NCI-H1694 treated with DMSO at 0.1 percent for 48 hours (cell line): Measurements from ENCODE around the gene SLC35F4.
"Not testable (repeated sequence)": the region's sequence is repeated elsewhere in the genome, so short reads cannot be mapped to it uniquely, and the experiment has no call there.

Source experiments
- DNase-seq: peaks from one replicate; lab custom pipeline; 2025; lab: John Stamatoyannopoulos, UW

The SLC35F4 gene

DNA sequence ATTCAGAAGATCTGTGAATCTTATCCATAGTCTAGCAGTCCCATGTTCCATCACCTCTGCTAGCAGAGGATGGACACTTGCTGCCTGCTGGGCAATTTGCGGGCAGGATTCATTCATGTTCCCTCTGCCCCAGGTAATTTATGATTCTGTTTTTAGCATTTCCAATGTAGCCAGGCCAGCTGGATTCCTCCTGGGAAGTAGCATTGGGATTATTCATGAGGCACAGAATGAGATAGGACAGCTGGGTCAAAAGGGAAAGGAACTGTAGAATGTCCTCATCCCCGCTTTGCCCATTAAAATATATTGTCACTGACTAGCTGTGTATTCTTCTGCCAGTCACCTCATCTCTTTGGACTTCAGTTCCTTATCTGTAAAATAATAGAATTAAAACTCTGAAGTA lies 68.7 kb downstream of the SLC35F4 start:
- no peak for DNase-seq

DNA sequence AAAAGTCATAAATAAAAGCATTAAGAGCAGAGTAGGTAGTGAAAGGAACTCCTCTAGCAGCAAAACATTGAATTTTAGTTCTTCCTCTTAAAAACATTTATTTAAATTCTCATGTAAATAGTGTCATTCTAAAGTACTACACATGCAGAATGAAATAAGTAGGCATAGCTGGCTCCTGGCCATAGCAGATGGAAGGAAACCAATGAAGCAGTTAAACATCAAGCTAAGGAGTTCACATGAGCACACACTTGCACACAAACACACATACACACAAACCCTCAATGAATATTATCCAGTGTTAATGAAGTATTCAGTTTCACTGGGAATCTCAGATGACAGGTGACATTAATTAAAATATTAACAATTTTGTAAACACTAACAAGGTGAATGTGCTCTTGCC lies 69.3 kb downstream of the SLC35F4 start:
- DNase-seq, result no peak

DNA sequence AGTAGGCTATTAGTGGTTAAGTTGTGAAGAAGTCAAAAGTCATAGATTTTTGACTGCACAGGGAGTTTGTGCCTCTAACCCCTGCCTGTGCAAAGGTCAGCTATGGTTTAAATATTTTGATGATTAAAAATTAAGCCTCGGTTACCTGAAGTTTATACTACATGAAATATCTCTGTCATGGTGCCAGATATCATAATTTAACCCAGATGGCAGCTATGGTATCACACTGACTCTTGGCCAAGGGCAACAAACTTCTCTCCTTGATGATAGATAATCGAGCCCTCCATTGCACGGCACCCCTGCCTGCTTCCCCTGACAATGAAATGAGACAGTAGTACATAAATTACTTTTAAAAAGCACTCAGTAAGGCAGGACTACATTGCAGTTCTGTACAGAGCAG lies 80.8 kb downstream of the SLC35F4 start:
- no peak for DNase-seq

DNA sequence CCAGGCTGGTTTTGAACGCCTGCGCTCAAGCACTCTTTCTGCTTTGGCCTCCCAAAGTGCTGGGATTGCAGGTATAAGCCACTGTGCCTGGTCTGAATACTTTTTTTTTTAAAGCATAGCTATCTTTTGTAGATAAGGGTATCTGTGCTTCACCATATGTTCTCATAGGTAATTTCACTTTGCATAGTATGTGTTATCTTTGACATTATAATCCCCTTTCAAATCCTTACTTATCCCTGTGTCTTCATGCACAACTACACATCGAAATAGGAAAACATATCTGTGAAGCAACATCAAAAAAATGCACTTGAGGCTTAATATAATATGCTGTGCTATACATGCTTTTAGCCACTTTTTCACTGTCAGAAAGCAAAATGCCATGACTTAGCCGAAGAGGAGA lies 94.1 kb downstream of the SLC35F4 start:
- no peak for DNase-seq

DNA sequence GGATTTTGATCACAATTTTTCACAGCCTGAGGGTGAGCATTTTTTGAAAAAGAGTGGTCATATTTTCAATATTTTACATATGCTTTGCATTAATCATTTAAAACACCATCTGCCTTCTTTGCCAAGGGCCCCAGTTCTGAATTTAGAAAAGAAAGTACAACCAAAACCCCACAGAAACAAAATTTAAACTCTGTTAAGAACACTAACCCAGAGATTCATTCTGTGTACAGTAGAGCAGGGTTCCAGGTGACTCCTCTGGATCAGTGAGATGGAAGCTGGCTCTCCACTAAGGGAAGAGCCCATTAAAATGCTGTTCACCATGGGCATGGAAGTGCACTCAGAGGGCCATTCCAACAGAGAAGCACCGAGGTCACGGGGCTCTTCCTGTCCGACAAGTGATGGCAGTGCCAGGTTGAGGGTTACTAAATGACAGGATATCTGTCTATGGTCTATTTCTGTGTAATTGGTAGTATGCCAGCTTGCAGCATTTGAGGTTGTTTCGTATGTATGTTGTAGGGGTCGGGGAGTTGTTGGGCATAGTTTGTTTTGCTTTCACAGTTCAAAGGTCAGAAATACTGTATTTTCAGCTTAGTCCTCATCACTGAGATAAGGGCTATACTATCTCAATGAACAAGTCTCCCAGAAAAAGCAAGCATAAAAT lies 95.9 kb downstream of the SLC35F4 start:
- no peak for DNase-seq

DNA sequence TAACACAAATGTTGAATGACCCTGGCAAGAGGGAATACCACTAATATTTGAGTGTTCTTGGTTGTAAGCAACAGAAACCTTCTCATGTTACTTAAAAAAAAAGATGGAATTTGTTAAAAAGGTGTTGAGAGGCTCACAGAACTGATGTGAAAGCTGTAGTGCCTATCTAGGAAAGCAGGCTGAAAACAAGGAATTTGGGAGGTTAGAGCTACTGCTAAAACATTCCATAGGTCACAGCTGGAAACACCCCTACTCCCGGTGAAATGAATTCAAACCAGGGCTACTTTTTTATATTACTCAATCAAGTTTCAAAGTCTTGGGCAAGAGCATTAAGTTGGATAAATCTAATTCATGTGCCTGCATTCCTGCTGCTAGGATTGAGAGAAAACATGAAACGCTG lies 104.1 kb downstream of the SLC35F4 start:
- no peak for DNase-seq

DNA sequence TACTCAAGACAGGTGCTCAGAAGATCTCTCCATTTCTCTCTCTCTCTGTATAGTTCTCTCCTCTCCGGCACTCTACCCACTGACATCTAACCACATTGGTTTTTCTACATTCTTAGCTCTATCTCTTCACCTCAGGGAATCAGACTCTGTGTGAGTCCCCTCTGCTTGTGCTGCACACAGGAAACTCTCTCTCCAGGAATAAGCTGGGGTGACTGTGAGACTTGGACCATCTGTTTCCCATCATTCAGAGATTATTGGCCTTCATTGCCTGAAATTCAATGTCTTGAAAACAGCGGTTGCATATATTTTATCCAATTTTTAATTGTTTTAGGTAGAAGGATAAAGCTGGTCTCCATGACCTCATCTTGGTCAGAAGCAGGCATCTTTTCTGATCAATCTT lies 105.0 kb downstream of the SLC35F4 start:
- DNase-seq, result no peak

DNA sequence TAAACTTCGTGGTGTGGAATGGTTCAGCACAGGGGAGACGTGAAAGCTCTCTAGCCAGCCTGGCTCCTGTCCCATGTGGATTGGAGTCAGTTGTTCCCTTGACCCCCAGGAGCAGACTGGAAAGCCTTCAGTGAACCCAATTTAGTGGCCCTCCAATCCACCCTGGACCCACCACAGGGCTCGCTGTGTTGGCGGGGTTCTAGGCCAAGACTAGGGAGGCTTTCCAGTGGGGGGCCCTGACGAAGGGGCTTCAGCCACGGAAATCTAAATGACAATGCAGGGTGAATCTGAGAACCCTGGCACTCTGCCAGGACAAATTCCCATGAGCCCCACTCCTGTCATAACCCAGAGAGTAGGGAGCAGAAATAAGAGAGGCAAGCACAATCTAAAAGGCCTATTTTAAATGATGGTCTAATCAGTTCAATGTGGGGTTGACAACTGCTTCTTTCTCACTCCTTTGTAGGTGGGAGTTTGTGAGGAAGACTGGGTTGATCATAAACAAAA lies 110.8 kb downstream of the SLC35F4 start:
- no peak for DNase-seq

DNA sequence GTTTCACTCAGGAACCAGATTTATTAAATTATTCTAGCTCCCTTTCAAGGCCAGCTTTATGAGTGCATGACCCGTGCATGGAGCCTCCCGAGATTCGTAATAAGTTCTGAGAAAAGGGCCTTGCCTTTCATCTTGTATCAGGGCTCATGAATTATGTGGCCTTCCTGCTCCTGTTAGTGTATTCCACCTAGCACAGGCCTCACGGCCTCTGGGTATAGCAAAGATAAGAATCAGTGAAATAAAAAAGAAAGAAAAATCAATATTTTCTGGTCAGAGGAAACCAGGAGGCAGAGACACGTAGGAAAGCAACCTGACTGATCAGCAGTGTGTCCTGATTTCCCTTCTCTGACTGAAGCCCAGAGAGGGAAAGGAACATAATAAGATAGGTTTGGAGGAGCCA lies 111.4 kb downstream of the SLC35F4 start:
- no peak for DNase-seq

DNA sequence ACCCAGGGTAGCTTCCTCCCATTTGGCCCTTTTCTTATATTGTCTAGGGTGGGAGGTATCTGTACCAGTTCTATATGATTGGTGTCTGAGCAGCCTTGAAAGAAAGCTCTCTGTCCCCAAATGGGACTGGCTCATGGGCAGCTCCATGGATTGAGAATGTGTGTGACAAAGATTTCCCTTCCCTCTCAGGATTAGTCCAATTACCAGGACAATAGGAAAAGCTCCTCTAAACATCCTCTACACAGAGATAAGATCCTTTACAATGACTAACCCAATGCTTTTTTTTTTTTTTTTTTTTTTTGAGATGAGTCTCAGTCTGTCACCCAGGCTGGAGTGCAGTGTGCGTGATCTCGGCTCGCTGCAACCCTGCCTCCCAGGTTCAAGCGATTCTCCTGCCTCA lies 112.1 kb downstream of the SLC35F4 start:
- DNase-seq, result no peak

DNA sequence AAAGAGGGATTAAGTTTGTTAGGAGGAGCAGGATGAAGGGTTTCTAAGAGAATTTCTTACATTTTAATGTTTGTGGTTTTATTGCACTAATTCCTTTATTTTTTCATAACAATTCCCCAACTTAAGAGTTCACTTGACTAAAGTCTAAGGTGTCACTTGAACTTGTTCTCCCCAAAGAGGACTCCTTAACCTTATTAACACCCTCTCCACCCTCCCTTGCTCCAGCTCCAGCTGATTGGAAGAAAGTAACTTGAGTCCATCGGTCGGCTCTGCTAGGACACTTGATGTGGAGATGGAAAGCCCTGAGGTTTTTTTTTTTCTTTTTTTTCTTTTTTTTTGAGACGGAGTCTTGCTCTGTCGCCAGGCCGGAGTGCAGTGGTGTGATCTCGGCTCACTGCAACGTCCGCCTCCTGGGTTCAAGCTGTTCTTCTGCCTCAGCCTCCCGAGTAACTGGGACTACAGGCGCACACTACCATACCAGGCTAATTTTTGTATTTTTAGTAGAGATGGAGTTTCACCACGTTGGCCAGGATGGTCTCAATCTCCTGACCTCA lies 113.7 kb downstream of the SLC35F4 start:
- DNase-seq, result not testable (repeated sequence)

DNA sequence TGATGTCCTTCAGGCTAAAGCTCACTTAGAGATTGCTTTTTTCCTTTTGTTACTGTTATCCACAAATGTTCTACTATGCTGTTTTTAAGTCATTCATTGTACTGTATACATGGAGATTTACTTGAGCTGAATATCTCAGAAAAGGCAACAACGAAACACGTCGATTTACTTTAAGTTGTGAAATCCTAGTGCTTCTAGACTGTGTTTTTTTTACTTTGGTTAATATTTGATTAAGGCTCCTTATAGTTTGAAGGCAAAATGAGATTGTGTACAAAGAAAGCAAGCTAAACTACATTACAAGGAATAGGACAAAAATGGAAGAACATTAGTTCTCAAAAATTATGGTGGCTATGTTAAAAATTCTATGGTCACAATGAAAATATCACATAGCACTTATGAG lies 114.5 kb downstream of the SLC35F4 start:
- no peak for DNase-seq

DNA sequence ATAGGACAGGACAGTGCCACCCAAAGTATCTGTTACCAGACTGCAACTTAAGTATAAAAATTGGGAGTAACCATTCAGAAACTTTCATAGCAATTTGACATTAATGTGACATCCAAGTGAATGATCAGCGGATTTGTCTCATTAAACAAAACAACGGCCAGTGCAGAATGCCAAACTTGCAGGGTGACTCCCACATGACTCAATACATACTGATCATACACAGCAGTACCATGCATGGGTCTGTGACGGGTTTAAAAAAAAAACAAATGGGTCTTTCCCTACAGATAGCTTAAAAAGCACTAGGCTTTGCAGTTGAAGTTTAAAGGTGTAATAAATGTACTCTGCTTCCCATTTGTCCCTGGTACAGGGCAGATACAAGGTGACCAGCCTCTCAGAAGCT lies 116.6 kb downstream of the SLC35F4 start:
- DNase-seq, result no peak

DNA sequence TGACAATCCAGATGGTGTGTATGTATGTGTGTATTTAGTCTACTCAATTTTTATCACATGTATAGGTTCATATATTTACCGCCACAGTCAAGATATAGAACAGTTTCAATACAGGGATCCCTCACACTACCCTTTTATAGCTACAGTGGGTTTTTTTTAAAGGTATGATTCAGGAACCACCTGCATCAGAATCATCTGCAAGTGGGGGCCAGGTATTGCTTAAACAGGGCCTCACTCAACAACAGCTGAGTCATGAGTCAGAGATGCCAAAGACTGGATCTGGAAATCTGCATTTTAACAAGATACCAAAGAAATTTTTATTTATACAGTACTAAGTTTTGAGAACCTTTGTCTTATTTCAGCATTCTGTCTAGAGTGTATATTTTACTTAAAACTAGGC lies 117.6 kb downstream of the SLC35F4 start:
- no peak for DNase-seq

DNA sequence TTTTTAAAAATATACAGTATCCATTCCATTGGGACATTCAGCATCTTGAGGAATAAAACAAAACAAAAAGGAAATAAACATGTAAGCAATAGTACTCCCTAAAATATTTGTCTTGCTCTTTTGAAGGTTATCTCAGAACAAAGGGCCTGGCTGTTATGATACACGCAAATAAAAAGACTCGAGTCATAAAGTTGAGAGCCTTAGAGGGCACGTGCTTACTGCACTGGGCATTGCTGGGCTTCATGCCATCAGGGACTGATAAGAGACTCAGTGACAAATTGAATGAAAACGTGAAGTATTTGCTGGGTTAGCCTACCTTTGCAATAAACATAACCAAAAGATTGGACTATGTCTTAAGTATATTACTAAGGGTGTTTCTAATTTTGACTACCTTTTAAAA lies 118.9 kb downstream of the SLC35F4 start:
- DNase-seq, result no peak

DNA sequence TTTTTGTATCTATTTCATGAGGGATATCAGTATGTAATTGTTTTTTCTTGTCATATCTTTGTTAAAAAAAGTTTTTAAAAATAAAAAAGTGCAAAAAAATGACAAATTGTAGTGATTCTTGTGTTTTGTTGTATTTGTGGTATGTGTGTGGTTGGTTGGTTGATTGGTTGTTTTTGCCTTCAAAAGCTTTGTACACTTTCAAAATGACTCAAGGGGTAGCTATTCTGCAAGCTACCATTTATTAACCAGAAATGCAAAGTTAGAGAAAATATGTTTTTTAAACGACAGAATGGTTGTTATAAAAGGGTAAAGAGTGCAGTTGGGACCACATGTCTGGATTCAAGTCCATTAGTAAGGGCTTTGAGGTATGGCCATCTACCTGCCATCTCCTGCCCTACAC lies 119.3 kb downstream of the SLC35F4 start:
- no peak for DNase-seq

DNA sequence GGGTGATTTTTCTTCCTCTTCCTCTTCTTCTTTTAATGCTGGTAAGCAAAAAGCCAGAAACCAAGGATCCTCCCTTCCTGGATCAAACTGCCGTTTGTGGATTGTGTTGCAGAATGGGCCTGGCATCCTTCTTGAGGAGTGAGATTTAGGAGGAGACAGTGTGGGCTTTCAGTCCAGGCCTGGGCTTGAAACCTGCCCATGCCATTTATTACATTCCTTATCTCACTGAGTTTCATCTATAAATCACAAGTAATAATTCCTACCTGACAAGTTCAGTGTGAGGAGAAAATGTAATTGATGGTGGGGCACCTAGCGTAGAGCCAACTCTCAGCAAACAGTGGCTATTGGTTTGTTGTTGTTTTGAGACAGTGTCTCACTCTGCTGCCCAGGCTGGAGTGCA lies 126.4 kb downstream of the SLC35F4 start:
- no peak for DNase-seq

DNA sequence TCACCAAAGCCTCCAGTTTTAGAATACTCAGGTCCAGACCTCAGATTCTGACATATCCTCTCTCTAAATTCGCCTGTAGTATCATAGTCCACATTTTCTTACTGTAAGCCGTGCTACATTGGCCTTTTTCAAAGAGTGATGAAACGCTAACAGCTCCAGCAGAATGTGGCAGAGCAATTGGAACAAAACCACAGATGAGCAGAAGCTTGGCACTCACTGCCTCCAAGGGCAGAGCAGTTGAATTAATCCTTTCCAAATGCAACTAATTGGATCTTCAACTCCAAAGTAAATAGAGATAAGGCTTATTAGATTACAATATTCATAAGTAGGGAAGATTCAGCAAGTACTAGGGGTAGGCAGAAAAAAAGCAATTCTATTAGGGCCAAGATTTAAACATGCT lies 128.3 kb downstream of the SLC35F4 start:
- DNase-seq, result no peak

DNA sequence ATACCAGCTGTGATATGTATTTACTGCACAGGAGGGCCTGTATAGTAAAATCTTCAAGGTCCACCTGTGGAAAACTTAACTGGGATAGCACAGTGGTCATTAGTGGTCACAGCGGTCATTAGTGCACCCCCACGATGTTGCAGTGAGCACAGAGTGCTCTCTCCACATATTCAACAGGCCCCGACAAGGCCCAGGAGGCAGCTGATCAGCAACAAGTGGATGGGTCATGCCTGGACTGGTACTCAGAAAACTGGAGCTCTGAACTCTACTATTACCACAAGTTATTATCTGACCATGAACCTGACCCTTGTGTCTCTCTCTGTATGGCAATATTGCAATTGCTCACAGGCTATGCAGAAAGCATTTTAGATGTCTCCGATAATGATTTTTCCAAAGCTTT lies 129.5 kb downstream of the SLC35F4 start:
- no peak for DNase-seq

DNA sequence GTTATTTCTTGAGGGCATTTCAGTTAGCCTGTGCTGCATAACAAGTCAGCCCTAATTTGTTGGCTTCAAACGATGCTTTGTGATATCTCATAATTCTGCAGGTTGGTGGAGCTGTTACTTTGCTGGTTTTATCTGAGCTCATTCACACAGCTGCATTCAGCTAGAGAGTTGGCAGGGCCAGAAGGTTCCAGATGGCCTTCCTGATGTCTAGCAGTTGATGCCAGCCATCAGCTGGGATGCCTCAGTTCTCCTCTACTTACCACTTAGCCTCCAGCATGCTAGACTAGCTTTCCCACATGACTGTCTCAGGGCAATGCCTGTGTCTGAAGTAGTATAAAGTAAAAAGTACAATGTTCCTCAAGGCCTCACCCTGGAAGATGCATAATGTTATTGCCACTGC lies 130.6 kb downstream of the SLC35F4 start:
- DNase-seq, result peak; percentile 74

DNA sequence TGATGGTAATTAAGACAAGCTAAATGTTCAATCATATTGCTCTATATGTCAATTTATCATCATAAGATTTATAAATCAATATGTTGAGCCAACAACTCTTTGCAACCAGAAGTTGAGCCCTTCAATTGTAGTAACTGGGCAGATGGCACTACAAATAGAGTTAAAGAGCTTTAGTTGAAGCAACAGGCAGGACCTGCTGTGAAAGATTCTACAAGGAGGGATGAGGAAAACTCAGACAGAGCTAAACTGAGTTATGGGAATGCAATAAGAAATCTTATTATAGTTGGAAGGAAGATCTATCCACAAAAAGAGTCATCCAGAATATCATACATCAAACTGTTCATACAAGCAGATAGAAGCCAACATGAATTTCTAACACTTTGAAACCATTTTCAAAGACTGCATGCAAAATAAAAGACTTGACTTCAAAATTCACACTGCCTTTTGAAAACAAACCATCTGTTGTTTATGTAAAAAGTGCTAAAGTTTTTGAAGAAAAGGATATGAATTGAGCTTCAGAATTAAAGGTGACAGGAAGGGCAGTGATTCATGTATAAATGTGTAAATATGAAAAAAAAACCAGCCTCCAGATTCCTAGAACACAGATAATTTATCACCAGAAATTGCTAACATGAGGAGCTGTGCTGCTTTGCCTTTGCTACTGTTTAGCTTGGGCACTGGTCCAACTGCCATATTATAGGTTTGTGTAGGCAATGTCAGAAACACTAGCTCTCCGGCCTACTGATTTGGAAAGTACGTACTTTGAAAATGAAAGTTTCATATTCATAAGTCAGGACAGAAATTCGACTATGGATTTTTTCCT lies 133.2 kb downstream of the SLC35F4 start:
- DNase-seq, result peak; percentile 73

DNA sequence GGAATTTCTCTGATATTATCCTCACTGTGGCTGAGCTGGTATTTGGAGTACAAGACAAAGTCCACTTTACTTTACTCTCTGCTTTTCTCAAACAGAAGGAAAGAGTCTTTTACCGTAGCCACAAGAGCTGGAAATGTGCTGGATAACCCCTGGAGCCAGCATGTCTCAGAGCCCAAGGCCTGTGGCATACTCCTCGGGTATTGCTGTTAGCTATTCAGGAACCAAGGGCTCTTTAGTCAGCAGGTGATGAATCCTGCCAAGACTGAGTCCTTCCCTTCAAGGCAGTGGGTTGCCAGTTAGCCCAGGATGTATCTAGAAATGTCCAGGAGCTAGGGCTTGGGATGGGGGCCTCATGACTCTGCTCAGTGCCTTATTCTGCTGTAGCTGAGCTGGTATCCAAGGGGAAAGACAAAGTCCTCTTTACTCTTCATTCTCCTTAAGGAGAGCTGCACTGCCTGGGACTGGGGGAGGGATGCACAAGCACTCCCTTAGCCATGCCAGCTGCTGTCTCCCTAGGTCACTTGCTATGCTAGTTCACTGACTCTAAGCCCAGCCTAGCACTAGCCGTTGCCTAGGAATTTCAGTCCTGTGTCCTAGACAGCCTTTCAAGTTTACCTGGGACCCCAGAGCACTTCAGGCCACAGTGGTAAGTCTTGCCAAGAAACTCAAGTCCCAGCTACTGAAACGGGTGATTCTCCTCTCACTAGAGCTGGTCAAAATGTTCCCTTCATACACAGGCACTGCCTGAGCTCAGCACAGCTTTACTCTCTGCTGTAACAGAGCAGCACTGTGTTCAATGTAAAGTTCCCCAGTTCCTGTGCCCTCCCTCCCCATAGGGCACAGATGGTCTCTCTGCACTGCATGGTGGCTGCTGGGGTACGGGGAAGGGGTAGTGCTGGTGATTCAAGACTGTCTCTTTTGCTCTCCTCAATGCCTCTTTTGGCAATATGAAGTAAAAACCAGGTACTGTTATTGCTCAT lies 136.4 kb downstream of the SLC35F4 start:
- no peak for DNase-seq
